Upper lobe of left lung (tissue), 6 donors: ENCODE results near the gene SVBP. TPM values are rescaled to one million over a fixed set of nuclear protein-coding genes. Genes with fewer than 3 reads are reported as not detected.

Experiments used
- ATAC-seq, 2 donors: fragments of 200-7000 bp; cut with Tn5 transposase; one replicate each; pipeline ENCODE4 v1.9.1; 2022; ENCODE audit warnings: mild to moderate bottlenecking in 2 of 2, moderate library complexity in 2 of 2; ENCODE audit not compliant: low FRiP score in 2 of 2
- DNase-seq, 2 donors: peaks; one replicate each; pipeline ENCODE4 v3.0.0-alpha.2; 2019 to 2020
- H3K27ac ChIP-seq, 4 donors: fragments of 200-600 bp; sonication (generic); one replicate each; pipeline ENCODE4 v1.5.1; 2016 to 2019
- H3K27me3 ChIP-seq, 4 donors: fragments of 200-600 bp; sonication (generic); one replicate each; pipeline ENCODE4 v1.5.1; 2017 to 2019
- H3K36me3 ChIP-seq, 4 donors: fragments of 200-600 bp; sonication (generic); one replicate each; pipeline ENCODE4 v1.5.1; 2016 to 2019
- H3K4me1 ChIP-seq, 4 donors: fragments of 200-600 bp; sonication (generic); one replicate each; pipeline ENCODE4 v1.5.1; 2018 to 2019
- H3K4me3 ChIP-seq, 4 donors: fragments of 200-600 bp; sonication (generic); one replicate each; pipeline ENCODE4 v1.5.1; 2017 to 2019; ENCODE audit warnings: mild to moderate bottlenecking in 2 of 4, moderate library complexity in 1 of 4
- H3K9me3 ChIP-seq, 4 donors: fragments of 200-600 bp; sonication (generic); one replicate each; pipeline ENCODE4 v1.5.1; 2018 to 2019
- EP300 ChIP-seq, 4 donors: sonication (generic); formaldehyde crosslinking; IDR thresholded peaks; one replicate each; pipeline ENCODE4 v1.5.1; 2017; ENCODE audit warnings: antibody characterized with exemption in 4 of 4, control low read depth in 2 of 4
- POLR2A ChIP-seq, 4 donors: fragments of 450-650 bp; IDR thresholded peaks; one replicate each; pipeline ENCODE4 v1.5.1; 2016 to 2017; ENCODE audit warnings: antibody characterized with exemption in 4 of 4, mild to moderate bottlenecking in 2 of 4
- POLR2AphosphoS5 ChIP-seq, 2 donors: sonication (generic); formaldehyde crosslinking; IDR thresholded peaks; one replicate each; pipeline ENCODE4 v1.5.1; 2017; ENCODE audit warnings: antibody characterized with exemption in 2 of 2
- WGBS, 2 donors: methylation state at CpG; one replicate each; pipeline ENCODE4 v1.1.5; 2017 to 2018; 5-methylcytosine and 5-hydroxymethylcytosine counted together
- total RNA-seq, 6 donors: library from RNA; depleted of rRNA in 4 of 6; stranded (reverse); fragments of >200 nt in 4 of 6; gene quantifications; one replicate each; pipeline versions ENCODE4 v1.1.0 to v1.2.1, GENCODE V29; 2016 to 2021
- TF ChIP-seq, protein P1 (sequence below), 6 experiments: fragments of 450-650 bp in 4 of 6; fragments of 200-600 bp in 2 of 6; sonication (generic) in 2 of 6; IDR thresholded peaks; one replicate each; pipeline ENCODE4 v1.5.1; 2016 to 2019; ENCODE audit warnings: antibody characterized with exemption in 6 of 6
- donor health status: DM: no; HTN: no; CAD: no; lungs with moderate emphysema.
- donor health status: DM: no; HTN: yes; CAD: no; lungs with severe emphysema.

SVBP gene
- total RNA-seq, 6 donors from 2014 or later: 5.9 to 32.5 (median 15.4) TPM

- no peak for ATAC-seq
- WGBS, 2 donors: 94% methylated on average over 5 of the region's 5 CpGs
- Histone ChIP-seq H3K27me3 (no peaks in the 10 kb centered on the region), H3K27ac (no peak overlapping the region), H3K36me3 (peaks cover 10 to 22% (median 13%) of the 10 kb centered on the region in 4 donors), H3K4me3 (no peak overlapping the region), H3K9me3 (no peaks in the 10 kb centered on the region), H3K4me1 (peaks cover 13 to 19% (median 16%) of the 10 kb centered on the region in 4 donors)
- DNase-seq: no peak
- TF ChIP-seq, protein P1, sequence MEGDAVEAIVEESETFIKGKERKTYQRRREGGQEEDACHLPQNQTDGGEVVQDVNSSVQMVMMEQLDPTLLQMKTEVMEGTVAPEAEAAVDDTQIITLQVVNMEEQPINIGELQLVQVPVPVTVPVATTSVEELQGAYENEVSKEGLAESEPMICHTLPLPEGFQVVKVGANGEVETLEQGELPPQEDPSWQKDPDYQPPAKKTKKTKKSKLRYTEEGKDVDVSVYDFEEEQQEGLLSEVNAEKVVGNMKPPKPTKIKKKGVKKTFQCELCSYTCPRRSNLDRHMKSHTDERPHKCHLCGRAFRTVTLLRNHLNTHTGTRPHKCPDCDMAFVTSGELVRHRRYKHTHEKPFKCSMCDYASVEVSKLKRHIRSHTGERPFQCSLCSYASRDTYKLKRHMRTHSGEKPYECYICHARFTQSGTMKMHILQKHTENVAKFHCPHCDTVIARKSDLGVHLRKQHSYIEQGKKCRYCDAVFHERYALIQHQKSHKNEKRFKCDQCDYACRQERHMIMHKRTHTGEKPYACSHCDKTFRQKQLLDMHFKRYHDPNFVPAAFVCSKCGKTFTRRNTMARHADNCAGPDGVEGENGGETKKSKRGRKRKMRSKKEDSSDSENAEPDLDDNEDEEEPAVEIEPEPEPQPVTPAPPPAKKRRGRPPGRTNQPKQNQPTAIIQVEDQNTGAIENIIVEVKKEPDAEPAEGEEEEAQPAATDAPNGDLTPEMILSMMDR (IDR thresholded peaks at IDR 0.05): no peak
- TF ChIP-seq EP300 (IDR thresholded peaks at IDR 0.05): no peak
These were observed 32.7 kb upstream of the SVBP start for GRCh38 chr1:42849944-42850343.

DNA sequence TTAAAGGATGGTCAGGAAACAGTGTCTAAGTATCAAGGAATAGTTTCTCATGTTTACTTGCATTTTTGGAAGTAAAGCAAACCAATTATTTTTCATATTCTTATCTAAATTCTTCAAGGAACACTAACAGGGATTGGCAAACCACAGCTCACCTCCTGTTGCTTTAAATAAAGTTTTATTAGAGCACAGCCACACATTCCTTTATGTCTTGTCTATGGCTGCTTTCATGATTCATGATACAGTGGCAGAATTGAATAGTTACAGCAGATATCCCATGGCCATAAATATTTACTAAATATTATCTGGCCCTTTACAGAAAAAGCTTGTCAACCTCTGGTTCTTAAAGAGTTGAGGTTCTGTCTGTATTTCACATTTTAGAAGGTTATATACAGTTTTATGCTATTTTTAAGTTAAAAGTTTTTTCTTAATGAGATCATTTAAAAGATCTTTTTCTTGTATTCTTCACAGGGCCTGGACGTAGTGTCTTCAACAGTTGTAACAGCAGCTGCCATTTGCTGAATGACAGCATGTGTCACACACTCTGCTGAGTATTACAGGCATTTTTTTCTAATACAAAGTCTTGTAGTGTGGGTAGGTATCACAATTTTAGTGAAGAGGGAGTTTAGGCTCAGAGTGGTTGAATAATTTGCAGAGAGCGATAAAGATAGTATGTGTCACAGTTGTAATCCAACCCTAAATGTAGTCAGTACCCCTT, 31.8 kb upstream of the SVBP start:
- Histone ChIP-seq H3K4me1 (peaks cover 13 to 24% (median 16%) of the 10 kb centered on the region in 4 donors), H3K27ac (no peak overlapping the region), H3K9me3 (no peaks in the 10 kb centered on the region), H3K36me3 (peaks cover 10 to 22% (median 13%) of the 10 kb centered on the region in 4 donors), H3K4me3 (no peak overlapping the region), H3K27me3 (no peaks in the 10 kb centered on the region)
- DNase-seq: no peak
- no peak for ATAC-seq
- TF ChIP-seq, protein P1 (IDR thresholded peaks at IDR 0.05): no peak
- TF ChIP-seq POLR2A (IDR thresholded peaks at IDR 0.05) (no peak), EP300 (IDR thresholded peaks at IDR 0.05) (no peak), POLR2AphosphoS5 (IDR thresholded peaks at IDR 0.05) (no peak)
- WGBS, 2 donors: 88 to 99% methylated on average over 2 of the region's 2 CpGs

GRCh38 chr1:42847721-42848460, 30.7 kb upstream of the SVBP start:
- Histone ChIP-seq H3K36me3 (peaks cover 10 to 27% (median 15%) of the 10 kb centered on the region in 4 donors), H3K4me1 (peaks cover 13 to 24% (median 16%) of the 10 kb centered on the region in 4 donors), H3K27ac (no peak overlapping the region), H3K27me3 (no peaks in the 10 kb centered on the region), H3K4me3 (peak overlapping the region in 1 of 4 donors; percentile 90), H3K9me3 (no peaks in the 10 kb centered on the region)
- ATAC-seq (no peak), DNase-seq (no peak)
- WGBS, 2 donors: 72 to 81% methylated on average over 6 of the region's 6 CpGs
- TF ChIP-seq, protein P1 (IDR thresholded peaks at IDR 0.05): no peak
- TF ChIP-seq EP300 (IDR thresholded peaks at IDR 0.05): no peak
- TF ChIP-seq POLR2A (IDR thresholded peaks at IDR 0.05): no peak
- TF ChIP-seq POLR2AphosphoS5 (IDR thresholded peaks at IDR 0.05): no peak

GRCh38 chr1:42847111-42847595, 30.0 kb upstream of the SVBP start:
- peaks cover 10 to 31% (median 18%) of the 10 kb centered on the region in 4 donors for H3K36me3 ChIP-seq
- no peaks in the 10 kb centered on the region for H3K27me3 ChIP-seq
- H3K4me3 ChIP-seq: peak overlapping the region; percentile 76 to 97 (median 93)
- H3K4me1 ChIP-seq: peaks cover 13 to 24% (median 16%) of the 10 kb centered on the region in 4 donors
- DNase-seq: no peak
- TF ChIP-seq EP300 (IDR thresholded peaks at IDR 0.05) (no peak), POLR2A (IDR thresholded peaks at IDR 0.05) (no peak), POLR2AphosphoS5 (IDR thresholded peaks at IDR 0.05) (no peak)
- TF ChIP-seq, protein P1 (IDR thresholded peaks at IDR 0.05): no peak
- 4 to 5% methylated on average over 6 of the region's 6 CpGs for WGBS, 2 donors
- no peak for ATAC-seq
- peak overlapping the region in 3 of 4 donors; percentile 81 to 95 (median 92) for H3K27ac ChIP-seq
- no peaks in the 10 kb centered on the region for H3K9me3 ChIP-seq
